ENCODE data around the gene CELF4. TPM values are rescaled to one million over a fixed set of nuclear protein-coding genes. Genes with fewer than 3 reads are reported as not detected.

CELF4 gene
- polyA plus RNA-seq, 1 experiment = not detected

DNA sequence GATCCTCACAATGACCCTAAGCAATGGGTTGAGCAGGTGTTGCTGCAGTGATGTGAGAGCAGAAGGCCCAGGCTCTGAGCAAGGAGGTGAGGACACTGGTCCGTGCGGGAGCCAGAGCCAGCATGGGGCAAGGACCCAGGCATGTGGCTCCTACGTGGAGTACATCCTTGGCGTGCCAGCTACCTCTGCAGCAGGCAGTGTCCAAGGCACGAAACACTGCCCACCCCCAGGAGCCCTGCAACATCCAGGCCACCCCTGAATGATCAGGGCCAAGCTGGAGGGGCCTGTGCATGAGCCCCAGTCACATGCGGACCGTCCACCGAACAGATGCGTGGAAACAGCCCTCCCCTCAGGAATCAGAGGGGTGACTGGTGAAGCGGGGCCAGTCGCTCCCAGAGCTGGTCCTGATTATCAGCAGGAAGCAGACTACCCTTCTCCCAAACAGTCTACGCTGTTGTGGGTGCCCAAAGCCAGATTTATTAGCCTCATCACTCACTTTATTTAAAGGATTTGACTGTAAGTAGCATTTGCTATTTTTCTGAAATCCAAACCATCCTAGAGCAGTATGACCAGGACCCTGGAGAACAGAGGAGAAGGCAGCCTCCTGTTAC, 16.8 kb downstream of the CELF4 start:
- Histone ChIP-seq H3K9me3 (ENCODE audit: control insufficient read depth, insufficient read depth, low read length) (no peaks in the 10 kb centered on the region), H3K27me3 (ENCODE audit: control insufficient read depth, insufficient read depth, low read length) (no peaks in the 10 kb centered on the region), H3K27ac (ENCODE audit: low read depth, low read length) (no peak overlapping the region), H3K4me3 (ENCODE audit: low read depth, low read length) (no peak overlapping the region)
- CTCF ChIA-PET = no interaction called here
- TF ChIP-seq, protein P1, sequence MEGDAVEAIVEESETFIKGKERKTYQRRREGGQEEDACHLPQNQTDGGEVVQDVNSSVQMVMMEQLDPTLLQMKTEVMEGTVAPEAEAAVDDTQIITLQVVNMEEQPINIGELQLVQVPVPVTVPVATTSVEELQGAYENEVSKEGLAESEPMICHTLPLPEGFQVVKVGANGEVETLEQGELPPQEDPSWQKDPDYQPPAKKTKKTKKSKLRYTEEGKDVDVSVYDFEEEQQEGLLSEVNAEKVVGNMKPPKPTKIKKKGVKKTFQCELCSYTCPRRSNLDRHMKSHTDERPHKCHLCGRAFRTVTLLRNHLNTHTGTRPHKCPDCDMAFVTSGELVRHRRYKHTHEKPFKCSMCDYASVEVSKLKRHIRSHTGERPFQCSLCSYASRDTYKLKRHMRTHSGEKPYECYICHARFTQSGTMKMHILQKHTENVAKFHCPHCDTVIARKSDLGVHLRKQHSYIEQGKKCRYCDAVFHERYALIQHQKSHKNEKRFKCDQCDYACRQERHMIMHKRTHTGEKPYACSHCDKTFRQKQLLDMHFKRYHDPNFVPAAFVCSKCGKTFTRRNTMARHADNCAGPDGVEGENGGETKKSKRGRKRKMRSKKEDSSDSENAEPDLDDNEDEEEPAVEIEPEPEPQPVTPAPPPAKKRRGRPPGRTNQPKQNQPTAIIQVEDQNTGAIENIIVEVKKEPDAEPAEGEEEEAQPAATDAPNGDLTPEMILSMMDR (IDR thresholded peaks at IDR 0.05; ENCODE audit: low read depth, low read length) = no peak
- POLR2A ChIA-PET = no interaction called here
- DNase-seq (ENCODE audit: low read depth, low spot score) = no peak

DNA sequence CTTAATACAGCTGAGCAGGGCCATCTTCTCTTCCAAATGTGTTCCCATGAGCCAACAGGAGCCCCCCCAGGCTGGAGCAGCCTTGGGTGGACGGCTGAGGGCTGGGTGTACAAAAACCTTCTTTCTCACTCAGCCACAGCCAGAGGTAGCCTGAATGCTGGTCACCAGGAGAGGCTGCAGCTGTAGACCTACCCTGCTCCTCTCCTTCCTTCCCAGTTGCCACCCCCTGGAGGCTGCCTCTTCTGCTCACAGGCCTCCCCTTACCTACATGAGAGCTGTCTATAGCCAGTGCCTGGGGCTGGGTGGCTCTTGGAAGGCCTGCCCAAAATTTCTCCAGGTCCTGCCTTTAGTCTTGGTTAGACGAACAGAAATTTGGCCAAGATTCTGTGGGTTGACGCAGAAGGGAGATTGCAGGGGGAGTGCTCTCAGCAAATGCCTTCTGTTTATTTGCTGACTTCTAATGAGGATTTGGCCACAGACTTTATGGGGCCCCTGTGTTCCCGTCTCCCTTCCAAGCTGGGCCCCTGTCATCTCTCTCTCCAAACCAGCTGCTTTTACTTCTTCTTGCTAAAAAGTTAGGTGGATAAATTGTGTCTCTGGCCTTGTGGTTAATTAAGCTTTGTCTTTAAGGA, 18.3 kb downstream of the CELF4 start:
- no peak overlapping the region for H3K4me3 ChIP-seq (ENCODE audit: low read depth, low read length)
- DNase-seq (ENCODE audit: low read depth, low spot score) = no peak
- TF ChIP-seq, protein P1 (IDR thresholded peaks at IDR 0.05; ENCODE audit: low read depth, low read length) = no peak
- CTCF ChIA-PET = no interaction called here
- H3K27me3 ChIP-seq (ENCODE audit: control insufficient read depth, insufficient read depth, low read length) = no peaks in the 10 kb centered on the region
- POLR2A ChIA-PET = no interaction called here
- no peaks in the 10 kb centered on the region for H3K9me3 ChIP-seq (ENCODE audit: control insufficient read depth, insufficient read depth, low read length)
- no peak overlapping the region for H3K27ac ChIP-seq (ENCODE audit: low read depth, low read length)

DNA sequence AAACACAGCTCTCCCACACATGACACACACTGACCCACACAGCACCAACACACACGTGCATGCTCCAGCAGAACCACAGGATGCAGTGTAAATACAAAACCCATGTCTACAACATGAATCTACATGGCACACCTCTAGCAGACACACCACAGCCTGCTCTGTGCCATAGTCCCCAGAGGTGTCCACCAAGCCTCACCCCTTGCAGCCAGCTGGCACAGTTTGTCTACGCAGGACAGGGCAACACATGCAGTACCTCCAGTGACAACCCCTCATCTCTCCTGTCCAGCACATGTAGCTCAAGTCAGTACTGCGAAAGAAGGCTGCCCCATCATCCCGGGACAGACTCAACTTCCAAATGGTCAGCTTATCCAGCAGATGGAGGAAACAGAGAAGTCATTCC, 18.9 kb downstream of the CELF4 start:
- ChIA-PET POLR2A (no interaction called here), CTCF (no interaction called here)
- DNase-seq (ENCODE audit: low read depth, low spot score) = no peak
- Histone ChIP-seq H3K27me3 (ENCODE audit: control insufficient read depth, insufficient read depth, low read length) (no peaks in the 10 kb centered on the region), H3K4me3 (ENCODE audit: low read depth, low read length) (no peak overlapping the region), H3K9me3 (ENCODE audit: control insufficient read depth, insufficient read depth, low read length) (no peaks in the 10 kb centered on the region), H3K27ac (ENCODE audit: low read depth, low read length) (no peak overlapping the region)
- TF ChIP-seq, protein P1 (IDR thresholded peaks at IDR 0.05; ENCODE audit: low read depth, low read length) = no peak

DNA sequence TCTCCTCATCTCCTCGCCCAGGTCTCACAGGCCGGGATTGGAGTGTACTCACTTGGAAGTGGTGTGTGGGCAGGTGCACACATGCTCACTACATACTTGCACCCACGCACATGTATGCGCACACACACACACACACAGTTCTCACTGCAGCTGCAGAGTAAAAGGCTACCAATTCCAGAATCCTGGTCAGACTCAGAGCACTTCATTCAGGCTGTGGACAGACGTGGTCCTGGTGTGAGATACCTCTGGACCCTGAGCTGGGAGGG, 19.4 kb downstream of the CELF4 start:
- H3K4me3 ChIP-seq (ENCODE audit: low read depth, low read length) = no peak overlapping the region
- no peaks in the 10 kb centered on the region for H3K27me3 ChIP-seq (ENCODE audit: control insufficient read depth, insufficient read depth, low read length)
- POLR2A ChIA-PET = no interaction called here
- H3K9me3 ChIP-seq (ENCODE audit: control insufficient read depth, insufficient read depth, low read length) = no peaks in the 10 kb centered on the region
- no peak overlapping the region for H3K27ac ChIP-seq (ENCODE audit: low read depth, low read length)
- CTCF ChIA-PET = no interaction called here
- no peak for DNase-seq (ENCODE audit: low read depth, low spot score)
- TF ChIP-seq, protein P1 (IDR thresholded peaks at IDR 0.05; ENCODE audit: low read depth, low read length) = no peak

DNA sequence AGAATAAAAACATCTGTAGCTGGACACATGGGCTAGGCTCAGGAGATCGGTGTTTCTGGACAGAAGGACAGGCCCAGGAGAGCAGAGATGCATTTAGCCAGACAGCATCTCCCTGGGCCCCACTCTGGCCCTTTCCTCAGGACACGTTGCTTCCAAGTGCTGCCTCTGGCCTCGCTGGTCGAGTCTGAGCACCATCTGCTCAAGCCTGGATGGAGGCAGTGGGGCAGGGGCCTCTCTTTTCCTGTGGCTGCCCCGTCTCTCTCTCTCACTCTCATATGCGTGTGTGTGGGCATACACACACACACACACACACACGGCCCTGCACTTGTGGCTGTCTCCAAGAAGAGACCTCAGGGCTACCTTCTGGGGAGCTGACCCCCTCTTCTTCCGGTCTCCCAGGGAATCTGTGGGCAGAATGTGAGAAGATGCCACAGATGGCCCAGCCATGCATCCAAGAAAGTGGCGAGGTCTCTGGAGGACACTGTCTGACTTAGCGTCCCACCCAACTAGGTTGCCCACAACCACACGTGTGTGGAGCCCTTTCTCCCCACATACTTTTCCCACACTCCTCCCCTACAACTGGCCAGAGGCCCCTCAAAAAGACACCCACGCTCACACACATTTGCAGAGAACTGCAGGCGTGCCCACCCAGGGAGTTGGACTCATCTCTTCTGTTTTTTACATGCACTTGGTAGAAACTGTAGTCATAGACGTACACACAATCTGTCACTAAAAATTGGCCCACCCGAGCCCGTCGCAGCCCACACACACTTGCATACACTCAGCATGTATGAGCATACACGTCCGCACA, 19.9 kb downstream of the CELF4 start:
- TF ChIP-seq, protein P1 (IDR thresholded peaks at IDR 0.05; ENCODE audit: low read depth, low read length) = no peak
- no peak overlapping the region for H3K4me3 ChIP-seq (ENCODE audit: low read depth, low read length)
- no peak for DNase-seq (ENCODE audit: low read depth, low spot score)
- ChIA-PET CTCF (no interaction called here), POLR2A (no interaction called here)
- no peak overlapping the region for H3K27ac ChIP-seq (ENCODE audit: low read depth, low read length)
- no peaks in the 10 kb centered on the region for H3K27me3 ChIP-seq (ENCODE audit: control insufficient read depth, insufficient read depth, low read length)
- H3K9me3 ChIP-seq (ENCODE audit: control insufficient read depth, insufficient read depth, low read length) = no peaks in the 10 kb centered on the region

Measured in AG04450 (cell line).